WERI-Rb-1 (cell line): ENCODE results near the gene VTI1A.

Experiments used
- DNase-seq: peaks from one replicate; pipeline ENCODE4 v3.0.0-alpha.2; 2020
- H3K27ac ChIP-seq: fragments of 250-450 bp; sonication (Bioruptor Pico); 2 replicates; pipeline ENCODE4 v1.5.1; 2020; ENCODE audit warnings: mild to moderate bottlenecking, moderate library complexity
- H3K27me3 ChIP-seq: fragments of 250-450 bp; sonication (Bioruptor Pico); 2 replicates; pipeline ENCODE4 v1.5.1; 2021; ENCODE audit warnings: mild to moderate bottlenecking, low read depth, moderate library complexity; ENCODE audit not compliant: insufficient read depth, severe bottlenecking
- H3K36me3 ChIP-seq: fragments of 250-450 bp; sonication (Bioruptor Pico); 2 replicates; pipeline ENCODE4 v1.5.1; 2020; ENCODE audit warnings: mild to moderate bottlenecking, moderate library complexity
- H3K4me3 ChIP-seq: 2 replicates; pipeline ENCODE4 v1.5.1; 2011; ENCODE audit warnings: low read depth, mild to moderate bottlenecking, control low read depth, low read length
- H3K9me3 ChIP-seq: fragments of 250-450 bp; sonication (Bioruptor Pico); 2 replicates; pipeline ENCODE4 v1.5.1; 2021; ENCODE audit warnings: mild to moderate bottlenecking, moderate library complexity; ENCODE audit not compliant: severe bottlenecking
- CTCF ChIP-seq: IDR thresholded peaks from 2 replicates; pipeline ENCODE4 v1.5.1; 2011; ENCODE audit warnings: low read depth, mild to moderate bottlenecking, control low read depth, inconsistent platforms, low read length

Gene VTI1A

GRCh38 chr10:112467541-112468075, 20.6 kb downstream of the VTI1A start:
- Histone ChIP-seq H3K36me3 (peaks cover 20% of the 10 kb centered on the region), H3K9me3 (no peaks in the 10 kb centered on the region), H3K27ac (no peak overlapping the region), H3K27me3 (no peaks in the 10 kb centered on the region), H3K4me3 (no peak overlapping the region)
- no peak for TF ChIP-seq CTCF
- no peak for DNase-seq

DNA sequence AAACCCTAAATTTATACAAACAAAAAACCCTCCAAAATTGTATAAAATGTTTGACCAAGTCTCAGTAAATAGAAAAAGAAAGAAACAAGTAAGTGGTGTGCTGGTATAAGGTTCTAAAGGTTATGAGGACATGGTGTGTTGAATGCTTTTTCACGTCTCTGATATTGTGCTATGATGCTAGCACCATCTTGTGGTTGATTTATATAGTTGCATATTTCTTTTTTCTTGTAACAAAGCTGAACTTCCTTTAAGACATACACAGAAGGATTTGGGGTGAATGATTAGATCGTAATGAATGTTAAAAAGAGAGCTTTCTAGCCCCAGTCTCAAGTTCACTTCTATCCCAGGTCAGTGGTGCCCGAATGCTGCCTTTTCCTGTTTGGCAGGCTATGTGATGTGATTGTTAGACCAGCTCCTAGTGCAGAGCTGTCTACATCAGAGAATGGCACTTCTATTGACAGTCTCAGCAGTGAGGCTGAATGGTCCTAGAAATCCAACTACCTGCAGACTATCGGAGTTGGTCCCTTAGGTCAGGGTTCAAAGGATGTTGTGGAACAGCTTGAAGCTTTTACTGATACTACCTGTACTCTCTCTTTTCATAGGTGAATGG, 25.0 kb downstream of the VTI1A start:
- no peak overlapping the region for H3K4me3 ChIP-seq
- no peaks in the 10 kb centered on the region for H3K9me3 ChIP-seq
- peak; percentile 54 for TF ChIP-seq CTCF
- no peak for DNase-seq
- H3K27me3 ChIP-seq: no peaks in the 10 kb centered on the region
- no peaks in the 10 kb centered on the region for H3K36me3 ChIP-seq
- H3K27ac ChIP-seq: no peak overlapping the region

GRCh38 chr10:112475575-112476218, 28.7 kb downstream of the VTI1A start:
- no peak for DNase-seq
- H3K4me3 ChIP-seq: no peak overlapping the region
- TF ChIP-seq CTCF: 0 out of 2 replicates have a peak, but pooled peaks have one; percentile 6

DNA sequence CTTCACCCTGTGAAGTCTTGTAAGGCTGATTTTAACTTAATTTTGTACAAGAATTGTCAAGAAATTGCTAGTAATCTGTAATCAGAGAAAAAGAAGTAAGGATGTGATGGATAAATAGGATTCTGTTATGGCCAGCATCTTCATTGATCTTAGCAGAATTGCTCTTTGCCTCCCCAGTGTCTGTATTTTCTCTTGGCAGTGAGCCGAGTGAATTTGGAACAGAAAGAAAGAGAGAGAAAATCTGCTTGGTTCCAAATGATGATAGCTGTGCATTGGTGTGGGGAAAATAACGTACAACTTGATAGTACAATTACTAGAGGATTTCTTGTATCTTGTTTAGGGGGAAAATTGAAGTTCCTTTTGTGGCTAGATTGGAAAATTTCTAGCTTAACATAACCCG, 34.6 kb downstream of the VTI1A start:
- Histone ChIP-seq H3K27me3 (no peaks in the 10 kb centered on the region), H3K27ac (no peak overlapping the region), H3K9me3 (no peaks in the 10 kb centered on the region), H3K36me3 (no peaks in the 10 kb centered on the region), H3K4me3 (no peak overlapping the region)
- no peak for TF ChIP-seq CTCF
- DNase-seq: no peak

More at GRCh38 chr10:112475575-112476218, 28.7 kb downstream of the VTI1A start:
- H3K27me3 ChIP-seq: no peaks in the 10 kb centered on the region
- H3K36me3 ChIP-seq: no peaks in the 10 kb centered on the region
- no peak overlapping the region for H3K27ac ChIP-seq
- no peaks in the 10 kb centered on the region for H3K9me3 ChIP-seq

DNA sequence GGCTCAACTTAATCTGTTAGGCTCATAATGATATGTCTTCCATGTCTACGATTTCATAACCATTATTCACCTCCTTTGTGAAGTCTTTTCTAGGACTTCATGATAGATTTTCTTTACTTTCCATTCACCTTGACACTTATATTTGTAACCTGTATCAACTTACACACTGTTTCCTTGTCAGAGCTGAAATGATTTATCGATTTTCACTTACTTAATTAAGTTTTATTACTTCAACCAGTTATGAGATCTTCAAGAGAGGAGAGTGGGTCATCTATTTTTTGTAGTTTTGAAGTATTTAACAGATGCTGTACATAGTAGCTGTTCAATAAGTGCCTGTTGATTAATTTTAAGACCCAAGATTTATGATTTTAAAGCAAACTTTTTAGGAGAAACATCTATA, 37.4 kb downstream of the VTI1A start:
- no peaks in the 10 kb centered on the region for H3K36me3 ChIP-seq
- no peak for DNase-seq
- no peaks in the 10 kb centered on the region for H3K9me3 ChIP-seq
- no peak overlapping the region for H3K4me3 ChIP-seq
- no peak for TF ChIP-seq CTCF
- H3K27ac ChIP-seq: no peak overlapping the region
- H3K27me3 ChIP-seq: no peaks in the 10 kb centered on the region

GRCh38 chr10:112487964-112488363, 40.9 kb downstream of the VTI1A start:
- H3K9me3 ChIP-seq: no peaks in the 10 kb centered on the region
- no peak overlapping the region for H3K27ac ChIP-seq
- no peaks in the 10 kb centered on the region for H3K36me3 ChIP-seq
- no peak for TF ChIP-seq CTCF
- H3K4me3 ChIP-seq: no peak overlapping the region
- H3K27me3 ChIP-seq: no peaks in the 10 kb centered on the region
- no peak for DNase-seq
